ENCODE measurements around the gene CD200R1L.

DNA sequence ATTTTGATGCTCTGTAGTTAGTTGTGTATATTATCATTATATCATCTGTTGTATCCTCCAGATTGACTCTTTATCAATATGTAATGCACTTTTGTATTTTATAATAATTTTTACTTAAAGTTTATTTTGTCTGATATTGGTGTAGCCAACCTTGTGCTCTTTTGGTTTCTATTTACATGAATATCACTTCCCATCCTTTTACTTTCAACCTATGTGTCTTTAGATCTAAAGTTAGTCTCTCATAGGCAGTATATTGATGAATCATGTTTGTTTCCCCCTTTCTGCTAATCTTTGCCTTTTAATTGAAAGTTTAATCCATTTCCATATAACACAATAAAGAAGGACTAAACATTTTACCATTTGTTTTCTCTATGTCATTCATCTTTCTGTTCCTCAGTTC is 28.1 kb upstream of the CD200R1L start:
- TF ChIP-seq POLR2A (IDR thresholded peaks at IDR 0.05): no peak
- no peak for TF ChIP-seq CTCF (IDR thresholded peaks at IDR 0.05)

All from heart left ventricle (tissue), 13 donors.